ENCODE results near the gene GPR183.
A peak's percentile ranks its signal among the peaks of the same experiment; 100 is the strongest.
"Not testable (repeated sequence)": the region's sequence is repeated elsewhere in the genome, so short reads cannot be mapped to it uniquely, and the experiment has no call there.

The GPR183 gene

DNA sequence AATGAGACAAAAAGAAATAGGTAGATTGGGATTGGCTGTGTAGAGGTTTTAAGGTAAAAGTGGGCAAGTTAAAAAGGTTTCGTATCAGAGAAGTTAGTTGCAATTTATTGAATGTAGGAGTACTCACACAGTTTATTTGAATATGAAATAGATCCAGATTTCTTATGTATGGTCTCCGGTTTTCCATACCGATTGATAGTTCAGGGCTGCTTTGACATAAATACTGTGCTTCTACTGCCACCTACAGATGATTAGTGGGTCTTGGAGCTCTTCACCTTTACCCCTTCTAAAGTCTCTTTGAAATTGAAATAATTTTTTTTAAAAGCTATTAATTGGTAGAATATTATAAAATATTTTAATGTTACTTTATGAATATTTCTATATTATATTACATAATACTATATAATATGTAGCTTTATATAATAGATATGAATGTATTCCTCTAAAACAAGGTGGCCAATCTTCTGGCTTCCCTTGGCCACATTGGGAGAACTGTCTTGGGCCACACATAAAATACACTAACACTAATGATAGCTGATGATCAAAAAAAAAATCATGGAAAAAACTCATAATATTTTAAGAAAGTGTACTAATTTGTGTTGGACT, 41.3 kb downstream of the GPR183 start:
- DNase-seq = no peak

DNA sequence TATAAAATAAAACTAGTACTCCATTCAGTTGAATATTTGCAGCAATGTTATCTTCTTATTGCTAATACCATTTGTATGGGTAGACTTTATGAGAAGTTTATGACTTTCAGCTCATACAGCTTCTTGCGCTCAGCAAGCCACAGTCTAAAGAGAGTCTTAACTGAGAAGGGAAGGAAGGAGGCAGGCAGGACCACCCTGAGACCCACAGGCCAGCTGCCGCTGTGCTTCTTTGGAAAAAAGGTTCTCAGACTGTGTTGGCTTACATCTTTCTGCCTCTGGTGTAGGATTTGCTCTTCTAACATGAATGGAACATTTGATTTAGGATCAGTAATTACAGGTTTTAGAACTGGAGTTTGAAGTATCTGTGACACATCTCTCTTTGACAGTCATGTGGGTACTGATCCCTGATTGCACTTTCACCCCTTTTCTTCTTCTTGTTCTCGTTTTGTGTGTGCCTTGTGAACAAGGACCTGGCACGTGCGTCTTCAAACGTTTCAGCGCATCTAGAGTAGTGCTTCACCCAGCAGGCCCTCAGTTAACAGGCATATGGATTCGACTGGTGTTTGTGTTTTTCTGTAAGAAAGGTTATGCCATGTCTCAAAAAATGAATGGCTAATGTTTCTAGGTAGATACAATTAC, 41.9 kb downstream of the GPR183 start:
- peak; percentile 26 for DNase-seq

DNA sequence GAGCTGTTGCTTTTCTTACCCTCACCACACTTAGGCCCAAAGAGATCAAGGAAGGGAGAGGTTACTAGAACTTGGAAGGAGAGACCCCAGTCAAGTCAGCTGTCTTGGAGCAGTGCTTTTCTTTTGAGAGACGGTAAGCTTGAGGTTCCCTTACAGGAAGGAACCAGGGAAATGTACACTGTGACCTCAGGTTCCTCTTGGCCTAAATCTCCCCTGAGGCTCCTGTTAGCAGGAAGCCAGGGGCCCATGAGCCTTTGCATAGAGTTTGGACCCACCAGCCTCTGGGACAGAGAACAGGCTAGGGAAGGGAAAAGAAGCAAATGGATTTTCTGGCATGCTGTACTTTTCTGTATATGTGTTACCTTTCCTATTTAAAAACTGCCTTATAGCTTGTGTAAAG, 43.1 kb downstream of the GPR183 start:
- no peak for DNase-seq

DNA sequence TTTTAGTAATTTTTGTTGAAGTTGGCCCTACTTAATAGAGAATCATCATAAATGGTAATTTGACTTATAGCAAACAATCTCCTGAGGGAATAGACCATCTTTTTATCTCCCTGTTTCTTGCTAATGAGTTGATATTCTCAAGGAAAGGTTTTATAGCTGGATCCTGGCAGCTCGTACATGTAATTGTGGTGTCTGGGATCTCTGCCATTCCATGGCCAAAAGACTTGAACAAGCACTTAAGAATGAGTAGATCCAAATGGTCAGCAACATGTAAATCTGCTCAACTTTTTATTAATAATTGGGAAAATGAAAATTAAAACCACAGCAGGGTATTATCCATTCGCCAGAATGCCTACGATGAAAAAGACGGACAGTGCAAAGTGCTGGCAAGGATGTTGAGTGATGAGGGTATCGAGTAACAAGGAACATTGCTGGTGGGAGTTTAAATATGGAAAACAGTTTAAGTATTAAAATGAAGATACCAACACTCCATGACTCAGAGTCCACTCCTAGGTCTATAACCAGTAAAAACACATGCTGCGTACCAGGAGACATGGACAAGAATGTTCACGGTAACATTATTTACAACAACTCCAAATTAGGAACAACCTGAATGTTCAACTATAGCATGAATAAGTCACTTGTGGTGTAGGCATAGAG, 43.9 kb downstream of the GPR183 start:
- DNase-seq = no peak

DNA sequence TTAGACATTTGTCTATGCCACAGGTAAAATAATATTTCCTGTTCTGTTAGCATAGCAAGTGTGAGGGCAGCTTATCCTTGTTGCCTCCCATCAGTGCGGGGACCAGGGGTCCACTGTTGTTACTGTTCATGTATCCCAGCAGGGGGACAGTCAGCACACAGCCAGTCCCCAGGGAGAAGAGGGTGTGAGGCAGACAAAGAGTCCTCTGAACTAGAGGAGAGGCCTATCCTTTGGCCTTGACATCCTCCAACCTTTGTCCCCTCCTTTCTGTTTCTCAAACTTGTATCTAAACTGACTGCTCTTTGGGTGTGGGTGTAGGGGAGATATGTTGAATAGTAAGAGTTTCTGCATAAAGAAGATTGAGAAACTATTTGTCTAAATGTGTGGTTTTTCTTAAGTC, 46.1 kb downstream of the GPR183 start:
- DNase-seq = no peak

DNA sequence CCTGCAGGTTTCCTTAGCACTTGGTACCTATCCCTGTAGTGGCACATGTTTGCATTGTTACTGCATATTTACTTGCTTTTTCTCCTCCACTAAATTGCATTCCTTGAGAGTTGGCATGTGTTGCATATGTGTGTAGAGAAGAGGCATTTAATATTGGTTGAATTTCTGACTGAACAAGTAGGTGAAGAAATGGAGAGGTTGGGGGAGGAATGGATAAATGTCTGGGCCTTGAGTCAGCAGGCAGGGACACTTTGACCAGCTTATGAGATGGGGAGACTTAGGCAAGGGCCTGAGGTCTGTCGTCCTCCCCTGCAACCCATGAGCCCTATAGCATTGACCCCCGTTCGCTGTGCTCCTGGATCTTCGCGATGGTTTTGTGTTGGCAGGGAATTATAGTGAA, 47.0 kb downstream of the GPR183 start:
- no peak for DNase-seq

DNA sequence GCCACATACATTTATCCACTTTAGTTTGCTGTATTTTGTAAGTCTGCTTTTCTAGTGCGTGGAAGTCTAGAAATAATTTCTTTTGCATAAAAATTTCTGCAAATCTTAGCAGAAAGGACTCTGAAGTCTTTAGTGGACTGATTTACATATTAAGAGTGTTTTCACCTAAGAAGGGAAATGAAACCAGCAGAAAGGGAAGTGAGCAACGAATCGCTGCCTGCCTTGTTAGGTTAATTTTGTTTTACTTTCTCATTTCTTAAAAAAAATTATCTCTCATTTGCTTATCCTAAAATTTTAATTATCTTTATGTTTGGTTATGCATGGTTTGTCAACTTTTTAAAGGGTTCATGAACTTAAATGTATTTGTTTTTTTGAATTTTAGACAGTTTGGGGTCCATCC, 48.3 kb downstream of the GPR183 start:
- no peak for DNase-seq

DNA sequence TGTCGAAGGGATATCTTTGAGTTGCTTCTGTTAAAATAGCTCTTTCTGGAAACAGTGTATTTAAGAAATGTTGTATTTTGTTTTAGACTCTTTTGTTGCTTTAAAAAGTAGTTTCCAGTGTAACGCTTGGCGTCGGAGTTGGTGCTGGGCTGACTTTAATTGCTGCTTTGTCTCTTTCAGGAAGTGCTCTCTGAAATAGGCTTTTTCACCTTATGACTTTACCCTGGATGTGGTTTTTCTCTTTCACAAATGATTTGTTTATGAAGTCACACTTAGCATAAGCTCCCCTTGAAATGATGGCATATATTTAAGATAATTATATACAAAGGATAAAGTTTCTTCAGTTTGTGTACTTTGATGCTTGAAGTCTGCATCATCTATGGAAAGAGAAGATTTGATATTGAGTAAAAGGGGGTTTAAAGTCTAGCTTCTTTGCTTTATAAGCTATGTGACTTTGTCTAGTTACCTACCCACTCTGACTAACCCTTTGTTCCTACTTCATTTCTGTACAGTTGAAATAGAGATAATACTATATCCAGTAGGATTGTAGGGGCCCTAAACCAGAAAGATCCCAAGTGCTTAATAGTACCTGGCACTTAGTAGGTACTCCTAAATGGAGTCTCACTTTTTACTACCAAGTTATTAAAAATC, 48.9 kb downstream of the GPR183 start, which contains the start of gene GPR18:
TSS of gene GPR18 (minus strand) at position 170 of the 651 bp plus-strand sequence. CDS start 2,507 bp downstream, outside the sequence.
- DNase-seq = no peak

DNA sequence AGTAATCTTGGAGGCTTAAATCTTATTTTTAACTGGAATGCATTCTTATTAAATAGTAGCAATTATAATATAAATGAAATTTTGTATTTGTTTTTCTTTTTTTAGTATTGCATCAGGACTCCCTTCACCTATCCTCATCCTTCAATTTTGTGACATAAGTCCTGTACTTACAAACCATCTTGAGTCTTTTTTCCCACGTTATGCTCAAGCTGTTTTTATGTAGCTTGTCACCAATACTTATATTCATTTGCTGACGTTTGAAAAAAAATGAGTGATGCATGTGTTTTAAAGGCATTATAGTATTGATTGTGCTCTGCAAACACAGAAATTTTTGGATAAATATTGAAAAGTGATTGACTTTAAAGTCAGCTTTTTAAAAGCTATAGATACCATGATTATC, 49.9 kb downstream of the GPR183 start:
- DNase-seq = no peak

DNA sequence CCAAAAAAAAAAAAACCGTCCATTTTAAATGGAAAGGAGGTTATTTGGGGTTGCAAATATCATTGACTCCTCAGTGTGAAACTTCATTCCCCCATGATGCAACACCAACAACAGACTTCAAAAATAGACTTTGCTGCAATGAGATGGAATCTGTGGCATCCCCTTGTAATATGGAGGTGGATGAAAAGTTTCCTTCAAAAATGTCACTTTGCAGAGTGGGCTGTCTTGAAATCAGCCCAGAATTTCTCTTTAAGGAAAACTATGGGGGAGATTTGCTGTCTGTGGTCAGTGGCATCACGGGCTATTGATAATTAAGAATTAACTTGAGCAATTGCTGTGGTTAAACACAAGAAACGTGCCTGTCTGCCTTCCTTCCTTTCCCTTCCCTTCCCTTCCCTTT, 50.5 kb downstream of the GPR183 start:
- no peak for DNase-seq

DNA sequence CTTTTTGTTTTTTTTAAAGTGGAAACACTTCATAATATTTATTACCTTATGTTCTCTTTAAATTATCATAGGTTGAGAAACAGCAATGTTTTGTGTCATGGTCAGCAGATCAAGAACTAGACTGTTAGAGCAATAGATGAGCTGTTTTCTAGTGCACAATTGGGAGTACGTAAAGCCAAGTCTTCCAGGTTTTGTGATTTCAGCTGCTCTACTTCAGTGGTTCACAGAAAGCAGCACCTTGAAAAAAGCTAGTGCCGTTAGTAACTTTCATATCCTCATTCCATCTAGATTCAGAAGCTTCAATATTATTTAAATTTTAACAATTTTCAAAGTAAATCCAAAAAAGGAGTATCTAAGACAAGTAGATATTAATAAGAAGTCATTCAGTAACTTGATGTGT, 50.9 kb downstream of the GPR183 start:
- no peak for DNase-seq

DNA sequence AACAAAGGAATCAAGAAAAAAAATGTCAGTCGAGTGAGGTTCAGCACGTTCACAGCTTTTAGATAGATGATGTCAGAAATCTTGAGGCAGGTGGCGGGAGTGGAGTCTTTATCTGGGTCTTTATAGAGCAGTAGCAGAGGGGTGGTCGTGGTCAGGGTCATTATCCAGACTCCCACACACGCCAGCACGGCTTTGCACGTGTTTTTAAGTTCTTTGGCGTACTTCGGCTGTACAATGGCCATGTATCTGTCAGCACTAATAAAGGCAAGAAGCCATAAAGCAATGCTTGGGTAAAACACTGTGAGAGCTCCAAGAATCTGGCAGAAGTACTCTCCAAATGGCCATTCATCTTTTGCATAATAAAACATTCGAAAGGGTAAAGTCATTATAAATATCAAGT, 51.9 kb downstream of the GPR183 start:
- DNase-seq = no peak

DNA sequence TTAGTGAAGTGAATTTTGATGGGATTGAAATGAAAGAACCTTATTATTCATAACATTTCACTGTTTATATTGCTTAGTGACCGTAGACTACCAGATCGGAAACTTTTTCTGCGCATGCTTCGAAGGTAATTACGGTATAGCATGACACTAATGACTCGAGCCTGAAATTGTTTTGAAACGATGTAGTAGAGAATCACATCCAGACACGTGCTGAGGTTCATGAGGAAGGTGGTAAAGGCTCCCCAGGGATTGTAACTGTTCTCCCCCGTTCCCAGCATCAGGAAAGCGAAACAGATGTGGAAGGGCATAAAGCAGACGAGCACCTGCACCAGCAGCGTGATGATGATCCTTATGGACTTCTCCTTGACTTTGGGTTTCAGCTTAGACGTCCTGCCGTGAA, 52.4 kb downstream of the GPR183 start:
- DNase-seq = no peak

DNA sequence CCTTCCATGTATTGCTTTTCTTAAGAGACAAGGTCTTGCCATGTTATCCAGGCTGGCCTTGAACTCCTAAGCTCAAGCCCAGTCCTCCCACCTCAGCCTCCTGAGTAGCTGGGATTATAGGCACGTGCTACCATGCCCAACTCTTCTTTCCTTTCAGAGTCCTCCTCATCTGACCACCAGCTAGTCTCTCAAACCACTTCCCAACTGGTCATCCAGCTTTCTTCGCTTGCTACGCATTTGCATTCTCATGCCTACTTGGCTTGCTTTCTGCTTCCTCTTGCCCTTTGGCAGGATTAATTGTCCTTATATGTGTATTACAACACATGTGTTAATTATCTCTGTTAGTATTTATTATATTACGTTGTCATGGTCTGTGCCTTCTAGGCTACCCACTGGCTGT, 55.3 kb downstream of the GPR183 start:
- no peak for DNase-seq

DNA sequence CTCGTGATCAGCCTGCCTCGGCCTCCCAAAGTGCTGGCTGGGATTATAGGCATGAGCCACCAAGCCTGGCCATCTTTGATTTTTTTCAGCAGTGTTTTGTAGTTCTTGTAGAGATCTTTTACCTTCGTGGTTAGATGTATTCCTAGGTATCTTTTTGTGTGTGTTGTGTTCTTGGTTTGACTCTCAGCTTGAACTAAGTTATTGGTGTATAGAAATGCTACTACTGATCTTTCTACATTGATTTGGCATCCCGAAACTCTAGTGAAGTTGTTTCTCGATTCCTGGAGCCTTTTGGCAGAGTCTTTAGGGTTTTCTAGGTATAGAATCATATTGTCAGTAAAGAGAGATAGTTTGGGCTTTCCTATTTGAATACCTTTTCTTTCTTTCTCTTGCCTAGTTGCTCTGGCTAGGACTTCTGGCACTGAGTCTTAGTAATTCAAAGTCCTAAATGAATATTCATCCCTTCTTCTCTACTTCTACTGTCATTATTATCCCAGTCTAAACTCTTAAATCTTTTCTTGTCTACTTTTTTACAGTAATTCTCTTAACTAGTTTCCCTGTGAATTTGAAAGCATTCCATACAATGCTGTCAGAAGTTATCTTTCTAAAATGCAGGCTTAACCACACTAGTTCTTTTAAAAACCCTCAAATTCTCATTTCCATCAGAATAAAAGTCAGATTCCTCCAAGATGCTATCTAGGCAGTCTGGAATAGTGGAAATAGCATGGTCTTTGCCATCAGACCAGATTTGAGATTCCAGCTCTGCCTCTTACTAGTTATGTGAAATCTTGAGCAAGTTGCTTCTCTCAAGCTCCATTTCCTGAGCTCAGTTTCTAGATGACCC, 56.0 kb downstream of the GPR183 start:
- DNase-seq = no peak

DNA sequence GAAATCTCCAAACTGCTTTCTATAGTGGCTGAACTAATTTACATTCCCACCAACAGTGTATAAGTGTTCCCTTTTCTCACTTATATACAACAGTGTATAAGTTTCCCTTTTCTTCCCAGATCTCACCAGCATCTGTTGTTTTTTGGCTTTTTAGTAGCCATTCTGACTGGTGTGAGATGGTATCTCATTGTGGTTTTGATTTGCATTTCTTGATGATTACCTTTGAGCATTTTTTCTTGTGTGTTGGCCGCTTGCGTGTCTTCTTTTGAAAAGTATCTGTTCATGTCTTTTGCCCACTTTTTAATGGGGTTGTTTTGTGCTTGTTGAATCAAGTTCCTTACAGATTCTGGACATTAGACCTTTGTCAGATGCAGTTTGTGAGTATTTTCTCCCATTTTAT, 57.6 kb downstream of the GPR183 start:
- not testable (repeated sequence) for DNase-seq

DNA sequence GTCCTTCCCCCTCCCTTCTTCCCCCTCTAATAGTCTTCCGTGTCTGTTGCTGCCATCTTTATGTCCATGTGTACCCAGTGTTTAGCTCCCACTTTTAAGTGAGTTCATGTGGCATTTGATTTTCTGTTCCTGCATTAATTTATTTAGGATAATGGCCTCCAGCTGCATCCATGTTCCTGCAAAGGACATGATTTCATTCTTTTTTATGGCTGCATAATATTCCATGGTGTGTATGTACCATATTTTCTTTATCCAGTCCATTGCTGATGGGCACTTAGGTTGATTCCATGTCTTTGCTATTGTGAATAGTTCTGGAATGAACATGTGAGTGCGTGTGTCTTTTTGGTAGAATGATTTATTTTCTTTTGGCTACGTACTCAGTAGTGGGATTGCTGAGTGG, 58.0 kb downstream of the GPR183 start:
- DNase-seq = not testable (repeated sequence)

DNA sequence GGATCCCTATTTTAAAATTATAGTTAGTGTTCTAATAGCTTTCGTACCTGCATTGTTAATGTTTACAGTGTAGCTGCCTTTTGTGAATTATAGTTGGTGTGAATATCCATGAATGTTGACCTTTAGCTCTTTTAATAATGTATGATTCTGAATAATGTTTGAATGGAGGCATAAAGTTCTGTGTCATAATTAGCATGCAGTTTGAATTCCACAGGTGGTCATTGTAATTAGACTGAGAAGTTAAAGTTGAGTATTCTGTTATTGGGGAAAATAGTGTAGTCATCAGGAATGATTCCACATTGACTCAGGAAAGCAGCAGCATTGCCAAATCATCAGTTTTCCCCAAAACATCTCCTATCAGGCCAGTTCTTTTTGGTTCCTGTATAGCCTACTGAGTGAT, 61.1 kb downstream of the GPR183 start:
- no peak for DNase-seq

Data from stimulated activated naive CD4-positive, alpha-beta T cell treated with Interleukin-2 at 50 U/mL for 16 hours (primary cell).